H1 (cell line): Measurements from ENCODE around the gene BCL6B. TPM values are rescaled to one million over a fixed set of nuclear protein-coding genes. Genes with fewer than 3 reads are reported as not detected.

ENCODE experiments used
- CTCF ChIA-PET: fragments of 300-600 bp; sonication (Branson Sonifier 250); formaldehyde crosslinking; loops from one replicate; lab custom pipeline; 2021; ENCODE audit not compliant: partially characterized antibody; lab: Charles Lee
- POLR2A ChIA-PET: fragments of 300-600 bp; sonication (Branson Sonifier 250); formaldehyde crosslinking; loops from one replicate; lab custom pipeline; 2021; ENCODE audit warnings: inconsistent platforms; ENCODE audit not compliant: partially characterized antibody; lab: Charles Lee
- DNase-seq, 2 experiments: peaks; one replicate each; pipeline versions ENCODE4 v3.0.0 to v3.0.0-alpha.2; 2010 to 2022; ENCODE audit warnings: low spot score in 2 of 2, low read depth in 1 of 2, mixed read lengths in 1 of 2
- FAIRE-seq: peaks from 2 replicates; lab custom pipeline; 2011; peaks lifted over from hg19 to GRCh38; lab: Jason Lieb, UNC
- H2AFZ ChIP-seq: 2 replicates; pipeline ENCODE4 v1.8.1; 2012; ENCODE audit warnings: low read length, inconsistent platforms
- H2AK5ac ChIP-seq: 2 replicates; pipeline ENCODE4 v1.6.1; 2013; ENCODE audit warnings: low read depth, low read length
- H2BK120ac ChIP-seq: replicated peaks from 2 replicates; pipeline ENCODE3; 2013; ENCODE audit warnings: low read depth, low read length, inconsistent platforms
- H2BK12ac ChIP-seq: 2 replicates; pipeline ENCODE4 v1.6.1; 2013; ENCODE audit warnings: low read depth, low read length
- H2BK15ac ChIP-seq: 2 replicates; pipeline ENCODE4 v1.6.1; 2013; ENCODE audit warnings: low read length
- H2BK20ac ChIP-seq: 2 replicates; pipeline ENCODE4 v1.6.1; 2013; ENCODE audit warnings: low read length
- H2BK5ac ChIP-seq: 2 replicates; pipeline ENCODE4 v1.6.1; 2013; ENCODE audit warnings: low read depth, low read length
- H3K14ac ChIP-seq: 2 replicates; pipeline ENCODE4 v1.6.1; 2013; ENCODE audit warnings: inconsistent platforms; ENCODE audit not compliant: insufficient read length
- H3K18ac ChIP-seq: 2 replicates; pipeline ENCODE4 v1.6.1; 2013; ENCODE audit warnings: low read length; ENCODE audit errors: extremely low read depth
- H3K23ac ChIP-seq: 2 replicates; pipeline ENCODE4 v1.6.1; 2013; ENCODE audit warnings: inconsistent platforms; ENCODE audit not compliant: insufficient read length
- H3K23me2 ChIP-seq: 2 replicates; pipeline ENCODE4 v1.6.1; 2013; ENCODE audit warnings: low read depth, low read length
- H3K27ac ChIP-seq: 2 replicates; pipeline ENCODE4 v1.6.1; 2011; ENCODE audit warnings: low read depth, low read length, inconsistent platforms
- H3K27me3 ChIP-seq, 4 experiments: replicated peaks in 1 of 4; 1 replicate in 1 of 4; 2 replicates in 3 of 4; pipeline versions ENCODE4 v1.6.1 to v1.8.1; 2011 to 2013; ENCODE audit warnings: low read length in 3 of 4, mild to moderate bottlenecking in 3 of 4, inconsistent platforms in 2 of 4, mixed read lengths in 2 of 4, moderate library complexity in 1 of 4; ENCODE audit not compliant: control insufficient read depth in 3 of 4, insufficient read depth in 3 of 4; ENCODE audit errors: extremely low read depth in 1 of 4
- H3K36me3 ChIP-seq, 4 experiments: 2 replicates each; pipeline versions ENCODE4 v1.6.1 to v1.8.1; 2011 to 2013; ENCODE audit warnings: mild to moderate bottlenecking in 4 of 4, low read length in 3 of 4, moderate library complexity in 2 of 4, control low read depth in 1 of 4, inconsistent platforms in 1 of 4; ENCODE audit not compliant: insufficient read depth in 4 of 4, control insufficient read depth in 2 of 4
- H3K4ac ChIP-seq: replicated peaks from 2 replicates; pipeline ENCODE3; 2013; ENCODE audit warnings: low read length, low read depth, mixed read lengths, inconsistent platforms; ENCODE audit not compliant: insufficient read length
- H3K4me1 ChIP-seq, 4 experiments: replicated peaks in 1 of 4; 1 replicate in 1 of 4; 2 replicates in 3 of 4; pipeline versions ENCODE4 v1.6.1 to v1.8.1; 2011 to 2013; ENCODE audit warnings: low read length in 3 of 4, inconsistent platforms in 2 of 4, mixed read lengths in 1 of 4; ENCODE audit not compliant: insufficient read depth in 4 of 4, control insufficient read depth in 3 of 4
- H3K4me2 ChIP-seq, 2 experiments: 2 replicates each; pipeline versions ENCODE4 v1.6.1 to v1.8.1; 2011 to 2013; ENCODE audit warnings: low read depth in 2 of 2, low read length in 2 of 2, control low read depth in 1 of 2, inconsistent platforms in 1 of 2, mild to moderate bottlenecking in 1 of 2; ENCODE audit not compliant: insufficient read depth in 1 of 2
- H3K4me3 ChIP-seq, 4 experiments: fragments of 200-600, 300-600 bp in 1 of 4; sonication (generic), shearing (Covaris generic), sonication (Bioruptor Twin) in 1 of 4; 2 replicates each; pipeline versions ENCODE4 v1.5.1 to v1.8.1; 2011 to 2016; ENCODE audit warnings: low read length in 4 of 4, low read depth in 3 of 4, control low read depth in 2 of 4, inconsistent platforms in 2 of 4, mild to moderate bottlenecking in 2 of 4, mixed read lengths in 1 of 4, moderate library complexity in 1 of 4; ENCODE audit not compliant: insufficient read depth in 2 of 4; ENCODE audit errors: extremely low read depth in 1 of 4
- H3K56ac ChIP-seq: replicated peaks from 2 replicates; pipeline ENCODE3; 2013; ENCODE audit warnings: low read depth, mild to moderate bottlenecking, mixed read lengths, low read length, inconsistent platforms; ENCODE audit not compliant: insufficient read length
- H3K79me1 ChIP-seq: 2 replicates; pipeline ENCODE4 v1.6.1; 2013; ENCODE audit warnings: low read depth, low read length, control low read depth
- H3K79me2 ChIP-seq, 2 experiments: 2 replicates each; pipeline versions ENCODE4 v1.6.1 to v1.8.1; 2012 to 2013; ENCODE audit warnings: low read length in 2 of 2, mild to moderate bottlenecking in 2 of 2, inconsistent platforms in 1 of 2; ENCODE audit not compliant: insufficient read depth in 2 of 2, control insufficient read depth in 1 of 2
- H3K9ac ChIP-seq, 4 experiments: replicated peaks in 1 of 4; 1 replicate in 1 of 4; 2 replicates in 3 of 4; pipeline versions ENCODE4 v1.6.1 to v1.8.1; 2011 to 2013; ENCODE audit warnings: low read depth in 3 of 4, low read length in 3 of 4, control low read depth in 2 of 4, mild to moderate bottlenecking in 2 of 4, moderate library complexity in 2 of 4, inconsistent platforms in 1 of 4; ENCODE audit errors: extremely low read depth in 1 of 4
- H3K9me3 ChIP-seq, 2 experiments: 2 replicates each; pipeline versions ENCODE4 v1.6.1 to v1.8.1; 2012 to 2013; ENCODE audit warnings: mild to moderate bottlenecking in 2 of 2, moderate library complexity in 2 of 2, control low read depth in 1 of 2, inconsistent platforms in 1 of 2, low read depth in 1 of 2, low read length in 1 of 2, mixed read lengths in 1 of 2; ENCODE audit not compliant: insufficient read depth in 2 of 2
- H4K20me1 ChIP-seq, 2 experiments: replicated peaks in 1 of 2; 2 replicates each; pipeline versions ENCODE3 to v1.8.1; 2011 to 2013; ENCODE audit warnings: inconsistent platforms in 2 of 2, low read length in 2 of 2, mild to moderate bottlenecking in 1 of 2; ENCODE audit not compliant: insufficient read depth in 2 of 2, control insufficient read depth in 1 of 2
- H4K5ac ChIP-seq: 2 replicates; pipeline ENCODE4 v1.6.1; 2013; ENCODE audit warnings: low read length, low read depth, mixed read lengths, inconsistent platforms; ENCODE audit not compliant: insufficient read length
- H4K8ac ChIP-seq: 2 replicates; pipeline ENCODE4 v1.8.0; 2013; ENCODE audit warnings: mild to moderate bottlenecking, moderate library complexity, low read length, inconsistent platforms; ENCODE audit not compliant: insufficient read depth; ENCODE audit errors: extremely low read depth
- H4K91ac ChIP-seq: replicated peaks from 2 replicates; pipeline ENCODE3; 2013; ENCODE audit warnings: low read length, mixed read lengths, inconsistent platforms; ENCODE audit not compliant: insufficient read length
- CBX5 ChIP-seq: fragments of 300-800, 300-1000 bp; sonication (generic); IDR thresholded peaks from 2 replicates; pipeline ENCODE4 v1.7.1; 2016; ENCODE audit warnings: antibody characterized with exemption, low read length, low read depth
- CTBP2 ChIP-seq: IDR thresholded peaks from 2 replicates; pipeline ENCODE4 v1.7.0; 2011; ENCODE audit warnings: borderline replicate concordance, mild to moderate bottlenecking, moderate library complexity, mixed read lengths, low read length; ENCODE audit not compliant: insufficient read depth, insufficient read length
- EGR1 ChIP-seq: IDR thresholded peaks from 2 replicates; pipeline ENCODE4 v1.6.1; 2011; ENCODE audit warnings: low read depth, low read length, borderline replicate concordance
- EP300 ChIP-seq, 2 experiments: IDR thresholded peaks; 1 replicate in 1 of 2; 2 replicates in 1 of 2; pipeline ENCODE4 v1.6.1; 2011 to 2012; ENCODE audit warnings: low read depth in 2 of 2, low read length in 2 of 2, mild to moderate bottlenecking in 2 of 2, borderline replicate concordance in 1 of 2, inconsistent platforms in 1 of 2, moderate library complexity in 1 of 2
- FOSL1 ChIP-seq: IDR thresholded peaks from 2 replicates; pipeline ENCODE4 v1.6.1; 2011; ENCODE audit warnings: mild to moderate bottlenecking, low read depth, low read length, moderate library complexity; ENCODE audit not compliant: insufficient read depth
- GTF2F1 ChIP-seq: IDR thresholded peaks from 2 replicates; pipeline ENCODE4 v1.6.1; 2012; ENCODE audit warnings: low read depth, low read length, improper control_type of control experiment, borderline replicate concordance
- NRF1 ChIP-seq: IDR thresholded peaks from 2 replicates; pipeline ENCODE4 v1.6.1; 2011; ENCODE audit warnings: mild to moderate bottlenecking, low read depth, low read length, improper control_type of control experiment
- POLR2AphosphoS5 ChIP-seq: IDR thresholded peaks from 2 replicates; pipeline ENCODE4 v1.6.1; 2011; ENCODE audit warnings: low read depth, low read length
- SIX5 ChIP-seq: IDR thresholded peaks from 2 replicates; pipeline ENCODE4 v1.6.1; 2011; ENCODE audit warnings: mild to moderate bottlenecking, low read depth, low read length
- SUZ12 ChIP-seq: fragments of 200-600 bp; sonication (generic); IDR thresholded peaks from 2 replicates; pipeline ENCODE4 v1.6.1; 2012; ENCODE audit warnings: mild to moderate bottlenecking, inconsistent platforms, low read length, moderate library complexity, mixed read lengths
- ZNF274 ChIP-seq: IDR thresholded peaks from 2 replicates; pipeline ENCODE4 v1.7.0; 2012; ENCODE audit warnings: low read length, borderline replicate concordance; ENCODE audit errors: extremely low read depth
- WGBS, 2 experiments: shearing (Covaris generic) in 1 of 2; methylation state at CpG; one replicate each; pipeline versions ENCODE4 v1.1.6 to v1.1.7; 2013 to 2015; ENCODE audit warnings: low lambda C conversion rate in 2 of 2, mixed read lengths in 2 of 2, inconsistent platforms in 1 of 2, low coverage in 1 of 2, missing lambda C conversion rate in 1 of 2; ENCODE audit not compliant: insufficient replicate concordance in 2 of 2, insufficient coverage in 1 of 2, insufficient read length in 1 of 2; ENCODE audit errors: extremely low coverage in 1 of 2, missing lambda C conversion rate in 1 of 2; 5-methylcytosine and 5-hydroxymethylcytosine counted together
- polyA plus RNA-seq, 7 experiments: library from polyadenylated mRNA; depleted of rRNA in 3 of 7; stranded (reverse) in 5 of 7; unstranded in 2 of 7; fragments of >200 nt in 5 of 7; fragments of 200-250 nt in 2 of 7; gene quantifications; 1 replicate in 5 of 7; 2 replicates in 1 of 7; 4 replicates in 1 of 7; pipeline versions ENCODE4 v1.2.1 to v1.2.3, GENCODE V29; 2011 to 2013; ENCODE audit warnings: missing spikeins in 2 of 7, mixed read lengths in 2 of 7
- total RNA-seq: library from RNA; stranded (reverse); fragmentation: NEBNext Ultra II Directional; extraction: Animal tissue kit (Norgen Biotek cat#: 25700); gene quantifications from 2 replicates; pipeline ENCODE4 v1.2.1, GENCODE V29; 2021
- TF ChIP-seq, protein P1 (sequence below): IDR thresholded peaks from 2 replicates; pipeline ENCODE4 v1.6.1; 2011; ENCODE audit warnings: low read length, improper control_type of control experiment
- TF ChIP-seq, protein P2 (sequence below): IDR thresholded peaks from 2 replicates; pipeline ENCODE4 v1.6.1; 2011; ENCODE audit warnings: low read depth, mild to moderate bottlenecking, low read length; ENCODE audit not compliant: insufficient read depth

Gene BCL6B
- total and polyA plus RNA-seq, 2 of the 8 experiments (the other 6 are each of a cell fraction or from before 2014, with no cell fraction given), result 6.6 to 8.7 TPM

DNA sequence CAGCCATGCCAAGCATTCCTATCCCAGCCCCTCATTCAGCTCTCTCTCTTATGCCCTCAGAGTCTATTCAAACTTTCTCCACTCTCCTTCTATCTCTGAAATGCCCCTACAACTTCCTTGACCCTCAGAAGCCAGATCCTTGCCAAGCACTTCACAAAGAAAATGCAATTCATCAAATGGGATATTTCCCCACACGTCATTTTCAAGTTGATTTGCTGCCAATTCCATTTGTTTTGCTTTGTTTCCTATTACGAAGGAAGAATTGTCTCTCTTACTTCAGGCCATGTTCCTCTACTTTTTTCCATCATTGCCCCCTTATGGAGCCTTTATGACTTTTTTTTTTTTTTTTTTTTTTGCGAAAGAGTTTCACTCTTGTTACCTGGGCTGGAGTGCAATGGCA is 36.2 kb upstream of the BCL6B start:
- Histone ChIP-seq H2AK5ac (no peak overlapping the region), H3K9ac (no peak overlapping the region), H3K14ac (no peak overlapping the region), H3K27ac (no peak overlapping the region), H3K18ac (no peak overlapping the region), H4K91ac (no peak overlapping the region), H3K79me1 (no peaks in the 10 kb centered on the region), H3K27me3 (no peaks in the 10 kb centered on the region), H3K4me1 (no peaks in the 10 kb centered on the region), H4K20me1 (no peaks in the 10 kb centered on the region), H3K79me2 (no peaks in the 10 kb centered on the region), H2BK12ac (no peak overlapping the region), H4K8ac (no peak overlapping the region), H3K36me3 (no peaks in the 10 kb centered on the region), H3K9me3 (no peaks in the 10 kb centered on the region), H2BK120ac (no peak overlapping the region), H4K5ac (no peak overlapping the region), H3K4me2 (no peak overlapping the region), H2BK20ac (no peak overlapping the region), H3K23ac (no peak overlapping the region), H3K56ac (no peak overlapping the region), H2AFZ (no peak overlapping the region), H3K4ac (no peak overlapping the region), H2BK5ac (no peak overlapping the region), H3K23me2 (no peaks in the 10 kb centered on the region; the same call in 1 of the 2 replicates), H3K4me3 (no peak overlapping the region), H2BK15ac (no peak overlapping the region)
- DNase-seq (no peak), FAIRE-seq (no peak)
- POLR2A ChIA-PET, result no interaction called here
- CTCF ChIA-PET, result interaction anchor here (0.7 to 2.0 kb wide), 6 partner anchors 9 to 186 kb away, joined by 3 to 9 read pairs (median 4); no protein-coding TSS in a partner anchor
- 87% methylated on average over 2 of the region's 3 CpGs; no CpG with 5 or more reads in 1 of the 2 experiments for WGBS, 2 experiments
- TF ChIP-seq EP300 (IDR thresholded peaks at IDR 0.05; ENCODE audit: borderline replicate concordance in 1 of 2, low read depth in 2 of 2, low read length in 2 of 2), result no peak
- no peak for TF ChIP-seq EGR1
- TF ChIP-seq ZNF274, result no peak
- no peak for TF ChIP-seq SUZ12
- TF ChIP-seq SIX5, result no peak
- TF ChIP-seq, protein P1, sequence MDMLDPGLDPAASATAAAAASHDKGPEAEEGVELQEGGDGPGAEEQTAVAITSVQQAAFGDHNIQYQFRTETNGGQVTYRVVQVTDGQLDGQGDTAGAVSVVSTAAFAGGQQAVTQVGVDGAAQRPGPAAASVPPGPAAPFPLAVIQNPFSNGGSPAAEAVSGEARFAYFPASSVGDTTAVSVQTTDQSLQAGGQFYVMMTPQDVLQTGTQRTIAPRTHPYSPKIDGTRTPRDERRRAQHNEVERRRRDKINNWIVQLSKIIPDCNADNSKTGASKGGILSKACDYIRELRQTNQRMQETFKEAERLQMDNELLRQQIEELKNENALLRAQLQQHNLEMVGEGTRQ, result no peak
- TF ChIP-seq CBX5, result no peak
- TF ChIP-seq, protein P2, sequence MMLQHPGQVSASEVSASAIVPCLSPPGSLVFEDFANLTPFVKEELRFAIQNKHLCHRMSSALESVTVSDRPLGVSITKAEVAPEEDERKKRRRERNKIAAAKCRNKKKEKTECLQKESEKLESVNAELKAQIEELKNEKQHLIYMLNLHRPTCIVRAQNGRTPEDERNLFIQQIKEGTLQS, result no peak
- no peak for TF ChIP-seq GTF2F1
- TF ChIP-seq CTBP2, result no peak
- no peak for TF ChIP-seq FOSL1
- TF ChIP-seq POLR2AphosphoS5, result no peak
- no peak for TF ChIP-seq NRF1
